ENCODE data around the gene FAM193A. TPM values are rescaled to one million over a fixed set of nuclear protein-coding genes. Genes with fewer than 3 reads are reported as not detected.

FAM193A gene
- total RNA-seq, 1 experiment from 2014 or later = 38.2 TPM

GRCh38 chr4:2648159-2648814 lies 111.8 kb downstream of the FAM193A start:
- intact Hi-C loops (cut with micrococcal nuclease; ENCODE audit: unreplicated experiment) = no loop called here
- CTCF ChIA-PET = no interaction called here
- BruUV-seq (replicated peaks) = no TSS peak

GRCh38 chr4:2649604-2650114 lies 113.2 kb downstream of the FAM193A start:
- ChIA-PET POLR2A (ENCODE audit: low non-redundant PET) (no interaction called here), CTCF (no interaction called here)
- no peak for DNase-seq (ENCODE audit: low spot score)
- BruUV-seq (replicated peaks) = no TSS peak
- H3K4me1 ChIP-seq (ENCODE audit: insufficient read depth, low read length, poor library complexity, severe bottlenecking) = no peaks in the 10 kb centered on the region
- H3K9me3 ChIP-seq (ENCODE audit: low read depth, low read length, poor library complexity, severe bottlenecking) = no peaks in the 10 kb centered on the region
- TF ChIP-seq EZH2 (IDR thresholded peaks at IDR 0.05; ENCODE audit: borderline replicate concordance, low read depth, low read length, poor library complexity, severe bottlenecking) (no peak), CTCF (conservative IDR thresholded peaks at IDR 0.05; ENCODE audit: low read depth, low read length) (no peak)
- no peak overlapping the region for H3K27ac ChIP-seq (ENCODE audit: low read depth, low read length, poor library complexity, severe bottlenecking)
- H3K27me3 ChIP-seq (replicated peaks; ENCODE audit: insufficient read depth, low read depth, low read length, poor library complexity) = no peaks in the 10 kb centered on the region
- no peak overlapping the region for H3K4me3 ChIP-seq (ENCODE audit: low read depth, low read length, poor library complexity, severe bottlenecking)
- peaks cover 36% of the 10 kb centered on the region for H3K36me3 ChIP-seq (ENCODE audit: insufficient read depth, low read length, poor library complexity, severe bottlenecking)
- intact Hi-C loops (cut with micrococcal nuclease; ENCODE audit: unreplicated experiment) = no loop called here

More at GRCh38 chr4:2648159-2648814, 111.8 kb downstream of the FAM193A start:
- H3K27ac ChIP-seq (ENCODE audit: low read depth, low read length, poor library complexity, severe bottlenecking) = no peak overlapping the region
- DNase-seq (ENCODE audit: low spot score) = no peak
- POLR2A ChIA-PET (ENCODE audit: low non-redundant PET) = no interaction called here
- H3K4me3 ChIP-seq (ENCODE audit: low read depth, low read length, poor library complexity, severe bottlenecking) = no peak overlapping the region
- no peaks in the 10 kb centered on the region for H3K4me1 ChIP-seq (ENCODE audit: insufficient read depth, low read length, poor library complexity, severe bottlenecking)
- TF ChIP-seq EZH2 (IDR thresholded peaks at IDR 0.05; ENCODE audit: borderline replicate concordance, low read depth, low read length, poor library complexity, severe bottlenecking) (no peak), CTCF (conservative IDR thresholded peaks at IDR 0.05; ENCODE audit: low read depth, low read length) (no peak)
- no peaks in the 10 kb centered on the region for H3K27me3 ChIP-seq (replicated peaks; ENCODE audit: insufficient read depth, low read depth, low read length, poor library complexity)
- H3K9me3 ChIP-seq (ENCODE audit: low read depth, low read length, poor library complexity, severe bottlenecking) = no peaks in the 10 kb centered on the region
- H3K36me3 ChIP-seq (ENCODE audit: insufficient read depth, low read length, poor library complexity, severe bottlenecking) = peaks cover 45% of the 10 kb centered on the region

- H3K27ac ChIP-seq (ENCODE audit: low read depth, low read length, poor library complexity, severe bottlenecking) = no peak overlapping the region
- no TSS peak for BruUV-seq (replicated peaks)
- H3K36me3 ChIP-seq (ENCODE audit: insufficient read depth, low read length, poor library complexity, severe bottlenecking) = peaks cover 36% of the 10 kb centered on the region
- TF ChIP-seq EZH2 (IDR thresholded peaks at IDR 0.05; ENCODE audit: borderline replicate concordance, low read depth, low read length, poor library complexity, severe bottlenecking) (no peak), CTCF (conservative IDR thresholded peaks at IDR 0.05; ENCODE audit: low read depth, low read length) (no peak)
- no peaks in the 10 kb centered on the region for H3K4me1 ChIP-seq (ENCODE audit: insufficient read depth, low read length, poor library complexity, severe bottlenecking)
- no peak overlapping the region for H3K4me3 ChIP-seq (ENCODE audit: low read depth, low read length, poor library complexity, severe bottlenecking)
- ChIA-PET CTCF (no interaction called here), POLR2A (ENCODE audit: low non-redundant PET) (no interaction called here)
- intact Hi-C loops (cut with micrococcal nuclease; ENCODE audit: unreplicated experiment) = no loop called here
- no peaks in the 10 kb centered on the region for H3K27me3 ChIP-seq (replicated peaks; ENCODE audit: insufficient read depth, low read depth, low read length, poor library complexity)
- DNase-seq (ENCODE audit: low spot score) = no peak
- H3K9me3 ChIP-seq (ENCODE audit: low read depth, low read length, poor library complexity, severe bottlenecking) = no peaks in the 10 kb centered on the region
These were observed 113.8 kb downstream of the FAM193A start for GRCh38 chr4:2650276-2650675.
